CD4-positive, CD25-positive, alpha-beta regulatory T cell (primary cell): ENCODE measurements around the gene TMEM254. TPM values are rescaled to one million over a fixed set of nuclear protein-coding genes. Genes with fewer than 3 reads are reported as not detected.
A peak's percentile ranks its signal among the peaks of the same experiment; 100 is the strongest.
"Not testable (repeated sequence)": the region's sequence is repeated elsewhere in the genome, so short reads cannot be mapped to it uniquely, and the experiment has no call there.

Experiments
- ATAC-seq, 2 donors: fragments of 150-1000 bp; cut with Tn5 transposase; one replicate each; pipeline ENCODE4 v1.10.0; 2021; ENCODE audit warnings: low read depth in 2 of 2, moderate number of reproducible peaks in 2 of 2, moderate library complexity in 1 of 2
- DNase-seq, 3 donors: peaks; one replicate each; pipeline versions ENCODE4 v3.0.0 to v3.0.0-alpha.2; 2012 to 2022; ENCODE audit warnings: mixed read lengths in 1 of 3
- H3K27ac ChIP-seq: one replicate; pipeline ENCODE4 v1.7.0; 2013; ENCODE audit warnings: mild to moderate bottlenecking, low read length; ENCODE audit not compliant: insufficient read depth, poor library complexity, severe bottlenecking
- H3K27me3 ChIP-seq: one replicate; pipeline ENCODE4 v1.7.0; 2013; ENCODE audit warnings: low read length; ENCODE audit not compliant: control insufficient read depth, insufficient read depth
- H3K36me3 ChIP-seq: one replicate; pipeline ENCODE4 v1.7.0; 2013; ENCODE audit warnings: mild to moderate bottlenecking, low read length, moderate library complexity; ENCODE audit not compliant: control insufficient read depth, insufficient read depth
- H3K4me1 ChIP-seq: 2 replicates; pipeline ENCODE4 v1.7.0; 2013; ENCODE audit warnings: mild to moderate bottlenecking, low read length; ENCODE audit not compliant: insufficient read depth, control insufficient read depth, poor library complexity, severe bottlenecking
- H3K4me3 ChIP-seq: one replicate; pipeline ENCODE4 v1.7.0; 2013; ENCODE audit warnings: low read depth, mild to moderate bottlenecking, low read length, moderate library complexity
- H3K9me3 ChIP-seq, 2 experiments: 1 replicate in 1 of 2; 2 replicates in 1 of 2; pipeline ENCODE4 v1.7.0; 2013; ENCODE audit warnings: low read length in 2 of 2, mild to moderate bottlenecking in 1 of 2, moderate library complexity in 1 of 2; ENCODE audit not compliant: control insufficient read depth in 2 of 2
- H3K27ac Mint-ChIP-seq, 3 donors: one replicate each; pipeline ENCODE4 v1.8.0; 2020 to 2022; ENCODE audit warnings: mild to moderate bottlenecking in 3 of 3, mixed read lengths in 3 of 3, moderate library complexity in 2 of 3
- H3K27me3 Mint-ChIP-seq: one replicate; pipeline ENCODE4 v1.8.0; 2022; ENCODE audit warnings: mild to moderate bottlenecking, mixed read lengths
- H3K36me3 Mint-ChIP-seq: one replicate; pipeline ENCODE4 v1.8.0; 2020; ENCODE audit warnings: mixed read lengths
- H3K4me1 Mint-ChIP-seq, 4 donors: one replicate each; pipeline ENCODE4 v1.8.0; 2020 to 2022; ENCODE audit warnings: mixed read lengths in 4 of 4, mild to moderate bottlenecking in 1 of 4
- H3K4me3 Mint-ChIP-seq, 4 donors: one replicate each; pipeline ENCODE4 v1.8.0; 2020 to 2022; ENCODE audit warnings: mild to moderate bottlenecking in 4 of 4, mixed read lengths in 4 of 4, moderate library complexity in 3 of 4
- H3K9me3 Mint-ChIP-seq, 7 donors: one replicate each; pipeline ENCODE4 v1.8.0; 2020 to 2022; ENCODE audit warnings: mixed read lengths in 7 of 7, mild to moderate bottlenecking in 3 of 7, moderate library complexity in 2 of 7
- polyA plus RNA-seq, 4 donors: library from polyadenylated mRNA; unstranded; fragments of 300-500 nt; fragmentation: Illumina TruSeq; gene quantifications; one replicate each; pipeline ENCODE4 v1.2.3, GENCODE V29; 2021
- total RNA-seq: library from RNA; stranded (reverse); gene quantifications from one replicate; pipeline ENCODE4 v1.2.3, GENCODE V29; 2022

TMEM254 gene
- total and polyA plus RNA-seq, 5 donors from 2014 or later, result 10.7 to 43.8 (median 35.9) TPM

- not testable (repeated sequence) for H3K4me3 Mint-ChIP-seq, H3K4me3 ChIP-seq, H3K36me3 ChIP-seq, H3K27ac ChIP-seq, H3K27me3 ChIP-seq, H3K4me1 ChIP-seq, DNase-seq, H3K36me3 Mint-ChIP-seq, H3K9me3 ChIP-seq, H3K9me3 Mint-ChIP-seq, H3K27ac Mint-ChIP-seq, ATAC-seq, H3K27me3 Mint-ChIP-seq
- peaks cover 5 to 12% (median 8%) of the 10 kb centered on the region in 4 donors for H3K4me1 Mint-ChIP-seq
These were observed 20.8 kb downstream of the TMEM254 start for GRCh38 chr10:80099295-80099694.

GRCh38 chr10:80100116-80100515, 21.7 kb downstream of the TMEM254 start:
- no peak for DNase-seq
- Histone ChIP-seq H3K9me3 (no peaks in the 10 kb centered on the region), H3K36me3 (no peaks in the 10 kb centered on the region), H3K27ac (no peak overlapping the region), H3K4me1 (peaks cover 6% of the 10 kb centered on the region), H3K4me3 (no peak overlapping the region), H3K27me3 (no peaks in the 10 kb centered on the region)
- Mint-ChIP-seq H3K36me3 (no peaks in the 10 kb centered on the region), H3K4me1 (peaks cover 10 to 21% (median 14%) of the 10 kb centered on the region in 4 donors), H3K27ac (no peak overlapping the region), H3K27me3 (peaks cover 10% of the 10 kb centered on the region), H3K9me3 (no peaks in the 10 kb centered on the region), H3K4me3 (no peak overlapping the region)
- no peak for ATAC-seq

- Mint-ChIP-seq H3K4me1 (peaks cover 10 to 24% (median 14%) of the 10 kb centered on the region in 4 donors), H3K27ac (peak overlapping the region in 1 of 3 donors; percentile 21), H3K27me3 (peaks cover 10% of the 10 kb centered on the region), H3K36me3 (no peaks in the 10 kb centered on the region), H3K4me3 (no peak overlapping the region), H3K9me3 (no peaks in the 10 kb centered on the region)
- no peak overlapping the region for H3K4me3 ChIP-seq
- no peak for DNase-seq
- H3K9me3 ChIP-seq, result no peaks in the 10 kb centered on the region
- H3K27me3 ChIP-seq, result no peaks in the 10 kb centered on the region
- peaks cover 6% of the 10 kb centered on the region for H3K4me1 ChIP-seq
- no peak overlapping the region for H3K27ac ChIP-seq
- no peaks in the 10 kb centered on the region for H3K36me3 ChIP-seq
- ATAC-seq, result no peak
These were observed 22.6 kb downstream of the TMEM254 start for GRCh38 chr10:80100861-80101695.

GRCh38 chr10:80104066-80104926, 25.8 kb downstream of the TMEM254 start:
- Histone ChIP-seq H3K9me3 (peaks cover 9 to 11% of the 10 kb centered on the region in 2 experiments), H3K4me1 (peaks cover 6% of the 10 kb centered on the region), H3K27me3 (no peaks in the 10 kb centered on the region), H3K36me3 (no peaks in the 10 kb centered on the region), H3K4me3 (peak overlapping the region; percentile 10), H3K27ac (no peak overlapping the region)
- H3K27me3 Mint-ChIP-seq, result no peaks in the 10 kb centered on the region
- H3K9me3 Mint-ChIP-seq, result peaks cover 0 to 19% (median 6%) of the 10 kb centered on the region in 7 donors
- peak overlapping the region in 2 of 3 donors; percentile 52 to 68 for H3K27ac Mint-ChIP-seq
- no peak overlapping the region for H3K4me3 Mint-ChIP-seq
- peak; percentile 58 to 76 for ATAC-seq
- peaks cover 10 to 30% (median 14%) of the 10 kb centered on the region in 4 donors for H3K4me1 Mint-ChIP-seq
- no peaks in the 10 kb centered on the region for H3K36me3 Mint-ChIP-seq
- peak in 2 of 3 donors; percentile 21 to 34 for DNase-seq

GRCh38 chr10:80108576-80109239, 30.2 kb downstream of the TMEM254 start:
- H3K27ac ChIP-seq, result no peak overlapping the region
- Mint-ChIP-seq H3K27ac (peak overlapping the region in 1 of 3 donors; percentile 53), H3K4me3 (no peak overlapping the region), H3K9me3 (peaks cover 0 to 25% (median 6%) of the 10 kb centered on the region in 7 donors), H3K27me3 (no peaks in the 10 kb centered on the region), H3K36me3 (no peaks in the 10 kb centered on the region), H3K4me1 (peaks cover 10 to 28% (median 17%) of the 10 kb centered on the region in 4 donors)
- peaks cover 6% of the 10 kb centered on the region for H3K4me1 ChIP-seq
- ATAC-seq (no peak), DNase-seq (no peak)
- no peaks in the 10 kb centered on the region for H3K27me3 ChIP-seq
- H3K4me3 ChIP-seq, result no peak overlapping the region
- peaks cover 10 to 11% of the 10 kb centered on the region in 2 experiments for H3K9me3 ChIP-seq
- no peaks in the 10 kb centered on the region for H3K36me3 ChIP-seq

- Mint-ChIP-seq H3K9me3 (peaks cover 0 to 25% (median 6%) of the 10 kb centered on the region in 7 donors), H3K27me3 (no peaks in the 10 kb centered on the region), H3K36me3 (no peaks in the 10 kb centered on the region), H3K27ac (peak overlapping the region in 2 of 3 donors; percentile 33 to 78), H3K4me1 (peaks cover 0 to 12% (median 5%) of the 10 kb centered on the region in 4 donors), H3K4me3 (peak overlapping the region in 2 of 4 donors; percentile 9 to 86)
- Histone ChIP-seq H3K27me3 (no peaks in the 10 kb centered on the region), H3K9me3 (peaks cover 10 to 11% of the 10 kb centered on the region in 2 experiments), H3K27ac (no peak overlapping the region), H3K36me3 (no peaks in the 10 kb centered on the region), H3K4me1 (no peaks in the 10 kb centered on the region), H3K4me3 (no peak overlapping the region)
- DNase-seq (no peak), ATAC-seq (no peak)
These were observed 32.5 kb downstream of the TMEM254 start for GRCh38 chr10:80110986-80111385.

- no peaks in the 10 kb centered on the region for H3K27me3 ChIP-seq
- Mint-ChIP-seq H3K9me3 (no peaks in the 10 kb centered on the region), H3K27ac (peak overlapping the region in 1 of 3 donors; percentile 2), H3K4me1 (no peaks in the 10 kb centered on the region), H3K27me3 (peaks cover 30% of the 10 kb centered on the region), H3K36me3 (no peaks in the 10 kb centered on the region), H3K4me3 (no peak overlapping the region)
- no peaks in the 10 kb centered on the region for H3K36me3 ChIP-seq
- H3K27ac ChIP-seq, result no peak overlapping the region
- no peak for DNase-seq
- H3K4me1 ChIP-seq, result no peaks in the 10 kb centered on the region
- ATAC-seq, result no peak
- no peak overlapping the region for H3K4me3 ChIP-seq
- no peaks in the 10 kb centered on the region for H3K9me3 ChIP-seq
These were observed 40.2 kb downstream of the TMEM254 start for GRCh38 chr10:80118669-80119068.
